NCI-H1092 (cell line): ENCODE results near the gene SEH1L.

Source experiments
- DNase-seq: peaks from one replicate; lab custom pipeline; 2025; lab: John Stamatoyannopoulos, UW

Gene SEH1L

DNA sequence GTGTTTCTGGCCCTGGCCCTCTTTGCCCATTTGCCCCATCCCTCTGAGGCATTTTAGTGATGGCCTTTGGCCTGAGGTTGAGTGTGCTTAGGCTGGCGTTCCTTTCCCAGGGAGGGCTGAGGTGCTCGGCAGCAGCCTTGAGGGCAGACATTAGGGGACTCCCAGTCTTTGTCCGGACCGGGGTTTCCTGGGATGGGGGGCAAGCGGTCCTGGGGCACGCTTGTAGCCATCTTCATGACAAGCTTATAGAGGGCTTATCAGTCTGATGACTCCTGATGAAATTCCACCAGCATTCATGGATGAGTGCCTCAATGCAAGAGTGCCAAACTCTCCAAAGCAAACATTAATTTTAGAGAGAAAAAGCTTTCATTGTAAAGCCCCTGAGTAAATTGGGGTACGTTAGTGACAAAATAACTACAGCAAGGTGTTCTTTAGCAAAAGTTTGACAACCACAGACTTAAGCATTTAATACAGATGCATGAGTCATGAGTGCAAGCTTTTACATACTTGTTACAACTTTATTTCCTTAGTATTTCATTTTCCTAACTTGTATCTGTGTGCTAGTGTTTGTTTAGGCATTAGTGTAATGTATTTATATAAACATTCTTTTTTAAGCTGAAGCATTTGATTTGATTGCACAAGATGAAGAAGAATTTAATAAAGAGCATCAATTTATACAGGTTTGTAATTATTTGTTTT is 89.0 kb downstream of the SEH1L start:
- no peak for DNase-seq
